ENCODE data around the gene SORCS2. TPM values are rescaled to one million over a fixed set of nuclear protein-coding genes. Genes with fewer than 3 reads are reported as not detected.

Gene SORCS2
- total and polyA plus RNA-seq, 2 donors (not counting 1 experiment from before 2014, with no cell fraction given): not detected

- Histone ChIP-seq H3K79me2 (ENCODE audit: control insufficient read depth, insufficient read depth, low read length) (no peaks in the 10 kb centered on the region), H3K9ac (ENCODE audit: low read length) (no peak overlapping the region), H3K4me3 (ENCODE audit: control extremely low read depth in 1 of 5, extremely low read depth in 1 of 5, insufficient read depth in 1 of 5, low read depth in 2 of 5, low read length in 4 of 5) (no peak overlapping the region), H2AFZ (ENCODE audit: insufficient read depth, low read depth, low read length, poor library complexity, severe bottlenecking) (no peak overlapping the region), H3K9me3 (ENCODE audit: control extremely low read depth in 1 of 3, control insufficient read depth in 2 of 3, insufficient read depth in 1 of 3, low read length in 2 of 3) (peaks cover 0 to 29% (median 0%) of the 10 kb centered on the region in 3 donors), H3K27ac (ENCODE audit: low read length in 2 of 2) (no peak overlapping the region), H3K4me2 (replicated peaks; ENCODE audit: low read depth, low read length, poor library complexity, severe bottlenecking) (no peak overlapping the region), H4K20me1 (ENCODE audit: control insufficient read depth, insufficient read depth, low read length, poor library complexity, severe bottlenecking) (no peaks in the 10 kb centered on the region), H3K4me1 (ENCODE audit: control insufficient read depth in 2 of 2, insufficient read depth in 2 of 2, low read length in 2 of 2) (no peaks in the 10 kb centered on the region), H3K36me3 (replicated peaks in 1 of 2; ENCODE audit: control extremely low read depth in 1 of 2, control insufficient read depth in 1 of 2, extremely low read depth in 1 of 2, insufficient read depth in 2 of 2, low read length in 1 of 2) (no peaks in the 10 kb centered on the region), H3K27me3 (replicated peaks in 1 of 4; ENCODE audit: control extremely low read depth in 1 of 4, control insufficient read depth in 3 of 4, insufficient read depth in 4 of 4, low read length in 3 of 4) (no peaks in the 10 kb centered on the region)
- CTCF ChIA-PET: no interaction called here
- Mint-ChIP-seq H3K27ac (no peak overlapping the region), H3K4me1 (no peaks in the 10 kb centered on the region), H3K27me3 (peaks cover 9% of the 10 kb centered on the region), H3K9me3 (ENCODE audit: insufficient read depth) (no peaks in the 10 kb centered on the region), H3K4me3 (no peak overlapping the region)
- no peak for DNase-seq
- TF ChIP-seq CTCF (IDR thresholded peaks at IDR 0.05) (no peak), EZH2 (IDR thresholded peaks at IDR 0.05; ENCODE audit: borderline replicate concordance, insufficient read depth, low read depth, low read length, poor library complexity, severe bottlenecking) (no peak)
- ATAC-seq (ENCODE audit: low read depth): no peak
- POLR2A ChIA-PET: no interaction called here
- WGBS (ENCODE audit: insufficient coverage): 65% methylated on average over 8 of the region's 8 CpGs
- intact Hi-C loops (cut with micrococcal nuclease): no loop called here
Observed at GRCh38 chr4:7531640-7531994, 339.3 kb downstream of the SORCS2 start.

- intact Hi-C loops (cut with micrococcal nuclease): no loop called here
- Histone ChIP-seq H3K27me3 (replicated peaks in 1 of 4; ENCODE audit: control extremely low read depth in 1 of 4, control insufficient read depth in 3 of 4, insufficient read depth in 4 of 4, low read length in 3 of 4) (no peaks in the 10 kb centered on the region), H3K9me3 (ENCODE audit: control extremely low read depth in 1 of 3, control insufficient read depth in 2 of 3, insufficient read depth in 1 of 3, low read length in 2 of 3) (peaks cover 0 to 28% (median 0%) of the 10 kb centered on the region in 3 donors), H3K36me3 (replicated peaks in 1 of 2; ENCODE audit: control extremely low read depth in 1 of 2, control insufficient read depth in 1 of 2, extremely low read depth in 1 of 2, insufficient read depth in 2 of 2, low read length in 1 of 2) (no peaks in the 10 kb centered on the region), H2AFZ (ENCODE audit: insufficient read depth, low read depth, low read length, poor library complexity, severe bottlenecking) (no peak overlapping the region), H3K4me3 (ENCODE audit: control extremely low read depth in 1 of 5, extremely low read depth in 1 of 5, insufficient read depth in 1 of 5, low read depth in 2 of 5, low read length in 4 of 5) (no peak overlapping the region), H3K9ac (ENCODE audit: low read length) (no peak overlapping the region), H4K20me1 (ENCODE audit: control insufficient read depth, insufficient read depth, low read length, poor library complexity, severe bottlenecking) (no peaks in the 10 kb centered on the region), H3K27ac (ENCODE audit: low read length in 2 of 2) (no peak overlapping the region), H3K4me2 (replicated peaks; ENCODE audit: low read depth, low read length, poor library complexity, severe bottlenecking) (no peak overlapping the region), H3K4me1 (ENCODE audit: control insufficient read depth in 2 of 2, insufficient read depth in 2 of 2, low read length in 2 of 2) (no peaks in the 10 kb centered on the region), H3K79me2 (ENCODE audit: control insufficient read depth, insufficient read depth, low read length) (no peaks in the 10 kb centered on the region)
- H3K9me3 Mint-ChIP-seq (ENCODE audit: insufficient read depth): no peaks in the 10 kb centered on the region
- no peak for TF ChIP-seq EZH2 (IDR thresholded peaks at IDR 0.05; ENCODE audit: borderline replicate concordance, insufficient read depth, low read depth, low read length, poor library complexity, severe bottlenecking)
- TF ChIP-seq CTCF (IDR thresholded peaks at IDR 0.05): no peak
- ATAC-seq (ENCODE audit: low read depth) (no peak), DNase-seq (no peak)
- WGBS (ENCODE audit: insufficient coverage): 52% methylated on average over 7 of the region's 8 CpGs
- ChIA-PET CTCF (no interaction called here), POLR2A (no interaction called here)
- peaks cover 9% of the 10 kb centered on the region for H3K27me3 Mint-ChIP-seq
- no peak overlapping the region for H3K4me3 Mint-ChIP-seq
- no peaks in the 10 kb centered on the region for H3K4me1 Mint-ChIP-seq
- no peak overlapping the region for H3K27ac Mint-ChIP-seq
Observed at GRCh38 chr4:7532043-7532442, 339.7 kb downstream of the SORCS2 start.
